GM12878 (cell line): Measurements from ENCODE around the gene TOP1. TPM values are rescaled to one million over a fixed set of nuclear protein-coding genes. Genes with fewer than 3 reads are reported as not detected.

ENCODE experiments used
- CREM ChIP-seq: IDR thresholded peaks from 2 replicates; pipeline ENCODE4 v1.6.1; 2014; ENCODE audit warnings: antibody characterized with exemption, low read depth
- EED ChIP-seq: sonication (generic); IDR thresholded peaks from 2 replicates; pipeline ENCODE4 v1.6.1; 2016; ENCODE audit warnings: antibody characterized with exemption, low read depth
- ETV6 ChIP-seq, 2 experiments: fragments of 450-650 bp in 1 of 2; IDR thresholded peaks in 1 of 2; conservative IDR thresholded peaks in 1 of 2; 2 replicates each; pipeline ENCODE4 v1.6.1; 2014; ENCODE audit warnings: antibody characterized with exemption in 1 of 2, borderline replicate concordance in 1 of 2, low read depth in 1 of 2, mild to moderate bottlenecking in 1 of 2, moderate library complexity in 1 of 2
- IRF4 ChIP-seq: IDR thresholded peaks from 2 replicates; pipeline ENCODE4 v1.6.1; 2011; ENCODE audit warnings: low read depth, low read length
- JUND ChIP-seq: IDR thresholded peaks from 2 replicates; pipeline ENCODE4 v1.6.1; 2012; ENCODE audit warnings: low read depth, mild to moderate bottlenecking, low read length, improper control_type of control experiment, moderate library complexity
- KAT2A ChIP-seq: conservative IDR thresholded peaks from 2 replicates; pipeline ENCODE4 v1.6.1; 2011; ENCODE audit warnings: low read depth, low read length; ENCODE audit not compliant: control insufficient read depth
- KLF5 ChIP-seq: fragments of 450-650 bp; IDR thresholded peaks from 2 replicates; pipeline ENCODE4 v1.6.1; 2014; ENCODE audit warnings: mild to moderate bottlenecking; ENCODE audit not compliant: partially characterized antibody
- MTA3 ChIP-seq: IDR thresholded peaks from 2 replicates; pipeline ENCODE4 v1.6.1; 2012; ENCODE audit warnings: low read length, inconsistent platforms, borderline replicate concordance
- MYB ChIP-seq: fragments of 150-350 bp; IDR thresholded peaks from 2 replicates; pipeline ENCODE4 v1.6.1; 2014; ENCODE audit warnings: mild to moderate bottlenecking, low read depth, low read length, borderline replicate concordance
- NR2C2 ChIP-seq: IDR thresholded peaks from 2 replicates; pipeline ENCODE4 v1.6.1; 2011; ENCODE audit warnings: borderline replicate concordance, low read depth; ENCODE audit not compliant: control insufficient read depth, insufficient read length
- NRF1 ChIP-seq: conservative IDR thresholded peaks from 2 replicates; pipeline ENCODE4 v1.6.1; 2011; ENCODE audit warnings: mild to moderate bottlenecking, low read depth, low read length, improper control_type of control experiment
- PAX8 ChIP-seq: fragments of 450-650 bp; IDR thresholded peaks from 2 replicates; pipeline ENCODE4 v1.6.1; 2017; ENCODE audit warnings: mild to moderate bottlenecking, moderate library complexity
- RBBP5 ChIP-seq: fragments of 200-600 bp; sonication (generic); conservative IDR thresholded peaks from 2 replicates; pipeline ENCODE4 v1.6.1; 2016
- TCF3 ChIP-seq: IDR thresholded peaks from 2 replicates; pipeline ENCODE4 v1.6.1; 2012; ENCODE audit warnings: low read depth, mild to moderate bottlenecking, low read length, borderline replicate concordance; ENCODE audit not compliant: insufficient read depth
- TCF7 ChIP-seq: IDR thresholded peaks from 2 replicates; pipeline ENCODE4 v1.6.1; 2014; ENCODE audit warnings: antibody characterized with exemption, borderline replicate concordance
- ZNF24 ChIP-seq: fragments of 450-650 bp; IDR thresholded peaks from 2 replicates; pipeline ENCODE4 v1.6.1; 2017; ENCODE audit warnings: antibody characterized with exemption, mild to moderate bottlenecking
- polyA plus RNA-seq, 11 experiments: library from polyadenylated mRNA; depleted of rRNA in 4 of 11; unstranded in 6 of 11; stranded (reverse) in 5 of 11; fragments of >200 nt; fragmentation: Nextera tagmentation in 4 of 11; fragmentation: Illumina TruSeq in 1 of 11; extraction: Ambion mirVana in 4 of 11; extraction: Trizol in 1 of 11; gene quantifications; 1 replicate in 1 of 11; 2 replicates in 10 of 11; pipeline versions ENCODE4 v1.2.1 to v1.2.3, GENCODE V29; 2011 to 2016; ENCODE audit warnings: inconsistent platforms in 2 of 11, missing spikeins in 2 of 11, low read depth in 1 of 11
- total RNA-seq, 4 experiments: library from RNA; depleted of rRNA in 3 of 4; stranded (reverse); fragments of >200 nt in 3 of 4; fragmentation: Illumina TruSeq in 1 of 4; extraction: Trizol in 1 of 4; gene quantifications; 2 replicates each; pipeline versions ENCODE4 v1.2.1 to v1.2.3, GENCODE V29; 2013 to 2021
- TF ChIP-seq, protein P1 (sequence below): IDR thresholded peaks from 2 replicates; pipeline ENCODE4 v1.6.1; 2012; ENCODE audit warnings: improper control_type of control experiment, low read depth, low read length; ENCODE audit not compliant: insufficient replicate concordance
- TF ChIP-seq, protein P2 (sequence below): fragments of 150-350 bp; IDR thresholded peaks from 2 replicates; pipeline ENCODE4 v1.6.1; 2016; ENCODE audit warnings: low read depth, low read length

The TOP1 gene
- total and polyA plus RNA-seq, 10 of the 15 experiments (the other 5 are each of a cell fraction or from before 2014, with no cell fraction given): 21.5 to 128 (median 47.3) TPM

DNA sequence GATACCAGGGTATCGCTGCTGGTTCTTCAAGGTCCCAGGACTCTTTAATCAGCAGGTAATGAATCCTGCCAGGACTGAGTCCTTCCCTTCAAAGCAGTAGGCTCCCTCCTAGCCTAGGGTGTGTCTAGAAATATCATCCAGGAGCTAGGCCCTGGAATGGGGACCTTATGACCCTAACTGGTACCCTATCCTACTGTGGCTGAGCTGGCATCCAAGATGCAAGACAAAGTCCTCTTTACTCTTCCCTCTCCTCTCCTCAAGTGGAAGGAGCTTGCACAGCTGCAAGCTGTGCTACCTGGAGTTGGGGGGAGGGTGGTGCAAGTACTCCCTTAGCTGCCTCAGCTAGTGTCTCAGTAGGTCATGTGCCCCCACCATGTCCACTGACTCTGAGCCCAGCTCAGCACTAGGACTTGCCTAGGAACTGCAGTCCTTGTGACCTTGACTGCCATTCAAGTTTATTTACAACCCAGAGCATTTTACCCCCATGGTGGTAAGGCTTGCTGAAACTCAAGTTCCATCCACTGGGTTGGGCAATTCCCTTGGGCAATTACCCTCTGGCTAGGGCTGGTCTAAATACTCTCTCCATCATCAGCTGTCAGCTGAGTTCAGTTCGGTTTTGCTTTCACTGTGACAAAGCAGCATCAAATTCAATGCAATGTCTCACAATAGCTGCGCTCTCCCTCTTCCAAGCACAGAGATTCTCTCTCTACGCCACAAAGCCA lies 48.4 kb upstream of the TOP1 start (continued):
- TF ChIP-seq, protein P1, sequence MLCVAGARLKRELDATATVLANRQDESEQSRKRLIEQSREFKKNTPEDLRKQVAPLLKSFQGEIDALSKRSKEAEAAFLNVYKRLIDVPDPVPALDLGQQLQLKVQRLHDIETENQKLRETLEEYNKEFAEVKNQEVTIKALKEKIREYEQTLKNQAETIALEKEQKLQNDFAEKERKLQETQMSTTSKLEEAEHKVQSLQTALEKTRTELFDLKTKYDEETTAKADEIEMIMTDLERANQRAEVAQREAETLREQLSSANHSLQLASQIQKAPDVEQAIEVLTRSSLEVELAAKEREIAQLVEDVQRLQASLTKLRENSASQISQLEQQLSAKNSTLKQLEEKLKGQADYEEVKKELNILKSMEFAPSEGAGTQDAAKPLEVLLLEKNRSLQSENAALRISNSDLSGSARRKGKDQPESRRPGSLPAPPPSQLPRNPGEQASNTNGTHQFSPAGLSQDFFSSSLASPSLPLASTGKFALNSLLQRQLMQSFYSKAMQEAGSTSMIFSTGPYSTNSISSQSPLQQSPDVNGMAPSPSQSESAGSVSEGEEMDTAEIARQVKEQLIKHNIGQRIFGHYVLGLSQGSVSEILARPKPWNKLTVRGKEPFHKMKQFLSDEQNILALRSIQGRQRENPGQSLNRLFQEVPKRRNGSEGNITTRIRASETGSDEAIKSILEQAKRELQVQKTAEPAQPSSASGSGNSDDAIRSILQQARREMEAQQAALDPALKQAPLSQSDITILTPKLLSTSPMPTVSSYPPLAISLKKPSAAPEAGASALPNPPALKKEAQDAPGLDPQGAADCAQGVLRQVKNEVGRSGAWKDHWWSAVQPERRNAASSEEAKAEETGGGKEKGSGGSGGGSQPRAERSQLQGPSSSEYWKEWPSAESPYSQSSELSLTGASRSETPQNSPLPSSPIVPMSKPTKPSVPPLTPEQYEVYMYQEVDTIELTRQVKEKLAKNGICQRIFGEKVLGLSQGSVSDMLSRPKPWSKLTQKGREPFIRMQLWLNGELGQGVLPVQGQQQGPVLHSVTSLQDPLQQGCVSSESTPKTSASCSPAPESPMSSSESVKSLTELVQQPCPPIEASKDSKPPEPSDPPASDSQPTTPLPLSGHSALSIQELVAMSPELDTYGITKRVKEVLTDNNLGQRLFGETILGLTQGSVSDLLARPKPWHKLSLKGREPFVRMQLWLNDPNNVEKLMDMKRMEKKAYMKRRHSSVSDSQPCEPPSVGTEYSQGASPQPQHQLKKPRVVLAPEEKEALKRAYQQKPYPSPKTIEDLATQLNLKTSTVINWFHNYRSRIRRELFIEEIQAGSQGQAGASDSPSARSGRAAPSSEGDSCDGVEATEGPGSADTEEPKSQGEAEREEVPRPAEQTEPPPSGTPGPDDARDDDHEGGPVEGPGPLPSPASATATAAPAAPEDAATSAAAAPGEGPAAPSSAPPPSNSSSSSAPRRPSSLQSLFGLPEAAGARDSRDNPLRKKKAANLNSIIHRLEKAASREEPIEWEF: no peak
- no peak for TF ChIP-seq MYB
- no peak for TF ChIP-seq NRF1
- TF ChIP-seq KAT2A: no peak
- TF ChIP-seq KLF5: no peak
- TF ChIP-seq ZNF24: no peak
- TF ChIP-seq, protein P2, sequence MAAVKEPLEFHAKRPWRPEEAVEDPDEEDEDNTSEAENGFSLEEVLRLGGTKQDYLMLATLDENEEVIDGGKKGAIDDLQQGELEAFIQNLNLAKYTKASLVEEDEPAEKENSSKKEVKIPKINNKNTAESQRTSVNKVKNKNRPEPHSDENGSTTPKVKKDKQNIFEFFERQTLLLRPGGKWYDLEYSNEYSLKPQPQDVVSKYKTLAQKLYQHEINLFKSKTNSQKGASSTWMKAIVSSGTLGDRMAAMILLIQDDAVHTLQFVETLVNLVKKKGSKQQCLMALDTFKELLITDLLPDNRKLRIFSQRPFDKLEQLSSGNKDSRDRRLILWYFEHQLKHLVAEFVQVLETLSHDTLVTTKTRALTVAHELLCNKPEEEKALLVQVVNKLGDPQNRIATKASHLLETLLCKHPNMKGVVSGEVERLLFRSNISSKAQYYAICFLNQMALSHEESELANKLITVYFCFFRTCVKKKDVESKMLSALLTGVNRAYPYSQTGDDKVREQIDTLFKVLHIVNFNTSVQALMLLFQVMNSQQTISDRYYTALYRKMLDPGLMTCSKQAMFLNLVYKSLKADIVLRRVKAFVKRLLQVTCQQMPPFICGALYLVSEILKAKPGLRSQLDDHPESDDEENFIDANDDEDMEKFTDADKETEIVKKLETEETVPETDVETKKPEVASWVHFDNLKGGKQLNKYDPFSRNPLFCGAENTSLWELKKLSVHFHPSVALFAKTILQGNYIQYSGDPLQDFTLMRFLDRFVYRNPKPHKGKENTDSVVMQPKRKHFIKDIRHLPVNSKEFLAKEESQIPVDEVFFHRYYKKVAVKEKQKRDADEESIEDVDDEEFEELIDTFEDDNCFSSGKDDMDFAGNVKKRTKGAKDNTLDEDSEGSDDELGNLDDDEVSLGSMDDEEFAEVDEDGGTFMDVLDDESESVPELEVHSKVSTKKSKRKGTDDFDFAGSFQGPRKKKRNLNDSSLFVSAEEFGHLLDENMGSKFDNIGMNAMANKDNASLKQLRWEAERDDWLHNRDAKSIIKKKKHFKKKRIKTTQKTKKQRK: no peak
- TF ChIP-seq JUND: peak; percentile 68; the same call in 1 of the 2 replicates
- no peak for TF ChIP-seq IRF4
- peak in 1 of 2 experiments; percentile 54; a peak in 1 of 4 replicates for TF ChIP-seq ETV6 (conservative IDR thresholded peaks at IDR 0.05 in 1 of 2, IDR thresholded peaks at IDR 0.05 in 1 of 2; ENCODE audit: borderline replicate concordance in 1 of 2, low read depth in 1 of 2)
- peak; percentile 86 for TF ChIP-seq EED
- no peak for TF ChIP-seq PAX8
- no peak for TF ChIP-seq RBBP5
- TF ChIP-seq NR2C2: no peak
- peak; percentile 76; the same call in 1 of the 2 replicates for TF ChIP-seq MTA3
- TF ChIP-seq TCF7: no peak
- 0 out of 2 replicates have a peak, but pooled peaks have one; percentile 40 for TF ChIP-seq CREM
- no peak for TF ChIP-seq TCF3
